SU-DHL-6 (cell line): ENCODE measurements around the gene WFDC6.

Experiments
- CTCF ChIP-seq: fragments of 200-600 bp; sonication (generic); IDR thresholded peaks from one replicate; pipeline ENCODE4 v1.5.1; 2017; ENCODE audit warnings: antibody characterized with exemption, mild to moderate bottlenecking, low read length, moderate library complexity; ENCODE audit not compliant: insufficient read depth, poor library complexity, severe bottlenecking
- EZH2phosphoT487 ChIP-seq: fragments of 200-600 bp; sonication (generic), shearing (Covaris generic); conservative IDR thresholded peaks from 2 replicates; pipeline ENCODE4 v1.6.1; 2018; ENCODE audit warnings: mild to moderate bottlenecking, antibody characterized with exemption, low read length, moderate library complexity, mixed read lengths

- no peak for TF ChIP-seq CTCF
- no peak for TF ChIP-seq EZH2phosphoT487
Measured at GRCh38 chr20:45501600-45501999, 37.7 kb downstream of the WFDC6 start.
